DND-41 (cell line): Measurements from ENCODE around the gene CDKN1C.

ENCODE experiments used
- ATAC-seq: fragments of 200-7000 bp; cut with Tn5 transposase; 3 replicates; pipeline ENCODE4 v1.9.1; 2021; ENCODE audit warnings: low read depth; ENCODE audit not compliant: insufficient read depth
- DNase-seq: peaks from one replicate; pipeline ENCODE4 v3.0.0-alpha.2; 2020
- H2AFZ ChIP-seq: 2 replicates; pipeline ENCODE4 v1.6.0; 2012; ENCODE audit warnings: low read depth, low read length
- H3K27ac ChIP-seq: 2 replicates; pipeline ENCODE4 v1.5.1; 2012; ENCODE audit warnings: low read length, inconsistent platforms
- H3K27me3 ChIP-seq: fragments of 200-600 bp; sonication (generic); 2 replicates; pipeline ENCODE4 v1.6.0; 2012; ENCODE audit warnings: low read length, mild to moderate bottlenecking, inconsistent platforms; ENCODE audit not compliant: insufficient read depth, poor library complexity
- H3K36me3 ChIP-seq: 2 replicates; pipeline ENCODE4 v1.5.1; 2012; ENCODE audit warnings: low read length, inconsistent platforms; ENCODE audit not compliant: insufficient read depth
- H3K4me1 ChIP-seq: 2 replicates; pipeline ENCODE4 v1.5.1; 2012; ENCODE audit warnings: mild to moderate bottlenecking, low read length; ENCODE audit not compliant: insufficient read depth
- H3K4me2 ChIP-seq: 2 replicates; pipeline ENCODE4 v1.6.0; 2012; ENCODE audit warnings: mild to moderate bottlenecking, moderate library complexity, low read length, inconsistent platforms; ENCODE audit not compliant: insufficient read depth
- H3K4me3 ChIP-seq, 2 experiments: fragments of 200-600 bp in 1 of 2; shearing (Covaris generic) in 1 of 2; 2 replicates each; pipeline ENCODE4 v1.5.1; 2012 to 2016; ENCODE audit warnings: inconsistent platforms in 2 of 2, low read length in 2 of 2, mild to moderate bottlenecking in 2 of 2, low read depth in 1 of 2, moderate library complexity in 1 of 2
- H3K79me2 ChIP-seq: 2 replicates; pipeline ENCODE4 v1.6.0; 2012; ENCODE audit warnings: low read length, inconsistent platforms; ENCODE audit not compliant: insufficient read depth
- H3K9ac ChIP-seq: 2 replicates; pipeline ENCODE4 v1.6.0; 2012; ENCODE audit warnings: low read depth, mild to moderate bottlenecking, inconsistent platforms, low read length, moderate library complexity
- H3K9me3 ChIP-seq: 2 replicates; pipeline ENCODE4 v1.5.1; 2012; ENCODE audit warnings: low read length, moderate library complexity, mild to moderate bottlenecking, inconsistent platforms; ENCODE audit not compliant: insufficient read depth, severe bottlenecking
- H4K20me1 ChIP-seq: 2 replicates; pipeline ENCODE4 v1.6.0; 2012; ENCODE audit warnings: low read length; ENCODE audit not compliant: insufficient read depth
- EZH2 ChIP-seq: IDR thresholded peaks from 3 replicates; pipeline ENCODE4 v1.6.1; 2012; ENCODE audit warnings: borderline replicate concordance, low read depth, mild to moderate bottlenecking, moderate library complexity, low read length, inconsistent platforms; ENCODE audit not compliant: severe bottlenecking
- TF ChIP-seq, protein P1 (sequence below): IDR thresholded peaks from 2 replicates; pipeline ENCODE4 v1.5.1; 2012; ENCODE audit warnings: borderline replicate concordance, low read length, moderate library complexity, mild to moderate bottlenecking; ENCODE audit not compliant: poor library complexity, severe bottlenecking; ENCODE audit errors: extremely low read depth

Gene CDKN1C

DNA sequence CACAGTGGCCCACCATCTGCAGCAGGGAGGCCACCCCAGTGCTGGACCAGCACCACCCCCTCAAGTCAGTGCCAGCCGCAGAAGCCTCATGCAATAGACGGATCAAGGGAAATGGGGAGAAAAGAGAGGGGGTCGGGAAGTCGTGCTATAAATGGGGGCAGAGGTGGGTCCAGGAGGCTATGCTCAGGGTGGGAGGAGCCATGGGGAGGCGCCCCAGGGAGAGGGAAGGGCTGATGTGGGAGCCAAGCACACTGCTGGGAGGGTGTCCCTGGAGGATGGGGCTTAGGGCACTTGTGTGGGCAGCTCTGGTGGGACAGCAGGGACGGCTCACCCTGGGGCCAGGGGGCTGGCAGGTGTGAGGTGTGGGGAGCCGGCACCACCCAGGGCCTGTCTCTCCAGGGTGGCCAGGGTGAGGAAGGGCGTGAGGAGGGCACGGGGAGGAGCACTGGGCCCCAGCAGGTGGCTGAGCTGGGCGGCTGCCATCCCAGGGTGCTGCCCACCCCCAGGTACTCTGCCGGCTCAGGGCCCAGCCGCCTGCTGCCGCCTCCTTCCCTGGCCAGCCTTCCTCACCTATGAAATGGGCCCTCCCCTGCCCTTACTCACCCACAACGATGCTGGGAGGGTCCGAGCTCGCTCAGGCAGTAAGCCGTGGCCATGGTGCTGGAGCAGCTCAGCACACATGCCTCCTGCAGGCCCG, 25.7 kb upstream of the CDKN1C start:
- Histone ChIP-seq H3K79me2 (no peaks in the 10 kb centered on the region), H3K9ac (no peak overlapping the region), H4K20me1 (peaks cover 13% of the 10 kb centered on the region), H2AFZ (no peak overlapping the region), H3K4me3 (no peak overlapping the region), H3K4me1 (no peaks in the 10 kb centered on the region), H3K9me3 (no peaks in the 10 kb centered on the region), H3K27ac (no peak overlapping the region), H3K4me2 (no peak overlapping the region), H3K27me3 (no peaks in the 10 kb centered on the region), H3K36me3 (no peaks in the 10 kb centered on the region)
- no peak for TF ChIP-seq EZH2
- TF ChIP-seq, protein P1, sequence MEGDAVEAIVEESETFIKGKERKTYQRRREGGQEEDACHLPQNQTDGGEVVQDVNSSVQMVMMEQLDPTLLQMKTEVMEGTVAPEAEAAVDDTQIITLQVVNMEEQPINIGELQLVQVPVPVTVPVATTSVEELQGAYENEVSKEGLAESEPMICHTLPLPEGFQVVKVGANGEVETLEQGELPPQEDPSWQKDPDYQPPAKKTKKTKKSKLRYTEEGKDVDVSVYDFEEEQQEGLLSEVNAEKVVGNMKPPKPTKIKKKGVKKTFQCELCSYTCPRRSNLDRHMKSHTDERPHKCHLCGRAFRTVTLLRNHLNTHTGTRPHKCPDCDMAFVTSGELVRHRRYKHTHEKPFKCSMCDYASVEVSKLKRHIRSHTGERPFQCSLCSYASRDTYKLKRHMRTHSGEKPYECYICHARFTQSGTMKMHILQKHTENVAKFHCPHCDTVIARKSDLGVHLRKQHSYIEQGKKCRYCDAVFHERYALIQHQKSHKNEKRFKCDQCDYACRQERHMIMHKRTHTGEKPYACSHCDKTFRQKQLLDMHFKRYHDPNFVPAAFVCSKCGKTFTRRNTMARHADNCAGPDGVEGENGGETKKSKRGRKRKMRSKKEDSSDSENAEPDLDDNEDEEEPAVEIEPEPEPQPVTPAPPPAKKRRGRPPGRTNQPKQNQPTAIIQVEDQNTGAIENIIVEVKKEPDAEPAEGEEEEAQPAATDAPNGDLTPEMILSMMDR: no peak
- DNase-seq (no peak), ATAC-seq (no peak)

DNA sequence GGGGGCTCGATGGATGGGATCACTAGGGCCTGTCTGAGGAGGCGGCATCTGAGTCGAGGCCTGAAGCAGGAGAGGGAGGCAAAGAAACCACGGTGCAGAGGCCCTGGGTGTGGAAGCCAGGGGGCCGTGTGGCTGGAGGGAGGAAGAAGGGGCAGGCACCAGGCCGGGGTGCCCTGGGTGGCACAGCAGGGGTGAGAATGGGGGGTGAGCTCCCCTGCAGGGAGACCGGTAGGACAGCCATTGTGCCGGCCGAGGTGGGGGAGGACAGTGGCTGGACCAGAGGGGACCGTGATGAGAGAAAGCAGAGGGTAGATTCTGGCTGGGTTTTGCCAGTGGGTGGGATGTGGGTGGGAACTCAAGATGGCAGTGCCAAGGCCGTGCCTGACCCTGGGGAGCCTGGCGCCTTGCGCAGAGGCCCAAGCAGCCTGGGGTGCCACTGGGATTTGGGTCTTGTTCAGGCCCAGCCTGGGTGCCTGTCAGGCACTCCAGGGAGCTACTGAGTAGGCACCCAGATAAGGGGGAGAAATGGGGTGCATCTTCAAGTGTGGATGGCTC, 24.9 kb upstream of the CDKN1C start:
- no peaks in the 10 kb centered on the region for H3K79me2 ChIP-seq
- no peak overlapping the region for H3K27ac ChIP-seq
- DNase-seq: no peak
- no peak overlapping the region for H3K4me3 ChIP-seq
- no peak overlapping the region for H2AFZ ChIP-seq
- H3K9me3 ChIP-seq: no peaks in the 10 kb centered on the region
- H3K36me3 ChIP-seq: no peaks in the 10 kb centered on the region
- no peak overlapping the region for H3K9ac ChIP-seq
- ATAC-seq: no peak; the same call in 2 of the 3 replicates
- TF ChIP-seq, protein P1: no peak
- TF ChIP-seq EZH2: no peak
- no peak overlapping the region for H3K4me2 ChIP-seq
- no peaks in the 10 kb centered on the region for H3K4me1 ChIP-seq
- no peaks in the 10 kb centered on the region for H3K27me3 ChIP-seq
- H4K20me1 ChIP-seq: peaks cover 10% of the 10 kb centered on the region

DNA sequence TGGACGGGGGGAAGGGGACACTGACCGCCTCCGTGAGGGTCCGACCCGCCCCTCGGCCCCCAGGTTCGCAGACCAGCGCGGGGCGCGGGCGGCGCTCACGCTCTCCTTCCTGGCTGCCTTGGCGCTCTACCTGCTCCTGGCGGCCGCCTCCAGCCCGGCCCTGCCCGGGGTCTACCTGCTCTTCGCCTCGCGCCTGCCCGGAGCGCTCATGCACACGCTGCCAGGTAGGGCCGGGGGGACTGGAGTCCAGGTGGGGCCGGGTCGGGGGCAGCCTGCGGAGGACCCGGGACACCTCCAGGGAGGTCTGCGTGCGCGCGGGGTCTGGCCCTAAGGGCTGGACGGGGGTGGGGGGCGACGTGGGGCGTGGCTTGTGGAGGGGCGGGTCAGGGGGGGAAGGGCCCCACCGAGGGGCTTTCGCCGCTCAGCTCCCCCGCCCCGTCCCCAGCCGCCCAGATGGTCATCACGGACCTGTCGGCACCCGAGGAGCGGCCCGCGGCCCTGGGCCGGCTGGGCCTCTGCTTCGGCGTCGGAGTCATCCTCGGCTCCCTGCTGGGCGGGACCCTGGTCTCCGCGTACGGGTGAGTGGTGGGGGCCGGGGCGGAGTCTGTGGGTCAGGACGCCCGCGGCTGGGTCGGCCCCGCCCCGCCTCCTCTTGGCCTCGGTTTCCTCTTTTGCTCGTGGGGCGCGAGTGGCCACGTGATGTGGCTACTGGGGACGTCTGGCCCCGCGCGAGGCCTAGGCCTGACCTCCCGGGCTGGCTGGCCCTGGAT, 23.7 kb upstream of the CDKN1C start:
- H3K27ac ChIP-seq: no peak overlapping the region
- no peaks in the 10 kb centered on the region; the same call in 1 of the 2 replicates for H3K4me1 ChIP-seq
- H3K79me2 ChIP-seq: no peaks in the 10 kb centered on the region
- H2AFZ ChIP-seq: no peak overlapping the region
- no peak for ATAC-seq
- H3K36me3 ChIP-seq: no peaks in the 10 kb centered on the region
- H3K4me2 ChIP-seq: no peak overlapping the region
- H3K9me3 ChIP-seq: no peaks in the 10 kb centered on the region
- DNase-seq: no peak
- TF ChIP-seq EZH2: no peak
- TF ChIP-seq, protein P1: no peak
- H3K27me3 ChIP-seq: no peaks in the 10 kb centered on the region
- no peak overlapping the region for H3K9ac ChIP-seq
- peaks cover 10% of the 10 kb centered on the region for H4K20me1 ChIP-seq
- no peak overlapping the region for H3K4me3 ChIP-seq
